Stimulated activated CD4-positive, alpha-beta T cell treated with anti-CD3 and anti-CD28 coated beads, Interleukin-12 subunit alpha, Interleukin-12 subunit beta, amount 100 ng/mL, for 4 hours (primary cell): ENCODE measurements around the gene SERPINA1.
A peak's percentile ranks its signal among the peaks of the same experiment; 100 is the strongest.

Source experiments
- DNase-seq: peaks from one replicate; pipeline ENCODE4 v3.0.0-alpha.2; 2020

SERPINA1 gene

GRCh38 chr14:94397289-94398181, 9.1 kb upstream of the SERPINA1 start:
- DNase-seq = no peak

- no peak for DNase-seq
Measured at GRCh38 chr14:94396628-94397225, 8.3 kb upstream of the SERPINA1 start.

- no peak for DNase-seq
Measured at GRCh38 chr14:94395888-94396574, 7.6 kb upstream of the SERPINA1 start.

GRCh38 chr14:94395282-94395887, 7.0 kb upstream of the SERPINA1 start:
- DNase-seq = no peak

- no peak for DNase-seq
Measured at GRCh38 chr14:94394581-94395207, 6.3 kb upstream of the SERPINA1 start.

GRCh38 chr14:94394025-94394493, 5.7 kb upstream of the SERPINA1 start:
- no peak for DNase-seq

- no peak for DNase-seq
Measured at GRCh38 chr14:94393474-94393873, 5.1 kb upstream of the SERPINA1 start.

GRCh38 chr14:94392510-94392935, 4.1 kb upstream of the SERPINA1 start:
- peak; percentile 7 for DNase-seq

- DNase-seq = no peak
Measured at GRCh38 chr14:94391281-94391975, 3.0 kb upstream of the SERPINA1 start.

- no peak for DNase-seq
Measured at GRCh38 chr14:94390372-94391086, 2.1 kb upstream of the SERPINA1 start.

GRCh38 chr14:94389731-94390371, 1.4 kb upstream of the SERPINA1 start:
- DNase-seq = no peak

- DNase-seq = no peak
Measured at GRCh38 chr14:94389104-94389469, 685 bp upstream of the SERPINA1 start.

GRCh38 chr14:94388027-94388383, 397 bp downstream of the SERPINA1 start:
- DNase-seq = no peak

GRCh38 chr14:94387051-94388026, 1.1 kb downstream of the SERPINA1 start:
- no peak for DNase-seq

GRCh38 chr14:94386085-94387031, 2.0 kb downstream of the SERPINA1 start:
- DNase-seq = no peak

- DNase-seq = no peak
Measured at GRCh38 chr14:94385553-94386057, 2.8 kb downstream of the SERPINA1 start.

GRCh38 chr14:94384342-94384741, 4.1 kb downstream of the SERPINA1 start:
- no peak for DNase-seq

- no peak for DNase-seq
Measured at GRCh38 chr14:94383777-94384176, 4.6 kb downstream of the SERPINA1 start.
